Chondrocyte (in vitro differentiated cells): ENCODE results near the gene BMP5. TPM values are rescaled to one million over a fixed set of nuclear protein-coding genes. Genes with fewer than 3 reads are reported as not detected.

Experiments used
- DNase-seq: peaks from one replicate; pipeline ENCODE4 v3.0.0; 2021; ENCODE audit warnings: mixed read lengths, low spot score
- H3K27ac Mint-ChIP-seq: one replicate; pipeline ENCODE4 v1.8.0; 2021; ENCODE audit warnings: mild to moderate bottlenecking, moderate library complexity, mixed read lengths; ENCODE audit not compliant: unreplicated experiment
- H3K27me3 Mint-ChIP-seq: 2 replicates; pipeline ENCODE4 v1.8.0; 2021; ENCODE audit warnings: low read depth, mixed read lengths
- H3K36me3 Mint-ChIP-seq: 2 replicates; pipeline ENCODE4 v1.8.0; 2021; ENCODE audit warnings: low read depth, mixed read lengths
- H3K4me1 Mint-ChIP-seq: 2 replicates; pipeline ENCODE4 v1.8.0; 2021; ENCODE audit warnings: low read depth, mild to moderate bottlenecking, mixed read lengths
- H3K4me3 Mint-ChIP-seq: one replicate; pipeline ENCODE4 v1.8.0; 2021; ENCODE audit warnings: mild to moderate bottlenecking, moderate library complexity, mixed read lengths; ENCODE audit not compliant: unreplicated experiment
- H3K9me3 Mint-ChIP-seq: 2 replicates; pipeline ENCODE4 v1.8.0; 2021; ENCODE audit warnings: low read depth, mixed read lengths
- total RNA-seq: library from RNA; stranded (reverse); gene quantifications from 3 replicates; pipeline ENCODE4 v1.2.1, GENCODE V29; 2021
- TF ChIP-seq, protein P1 (sequence below): fragments of 200-600 bp; sonication (generic); IDR thresholded peaks from 2 replicates; pipeline ENCODE4 v1.5.0; 2021; ENCODE audit warnings: antibody characterized with exemption, mild to moderate bottlenecking, moderate library complexity

The BMP5 gene
- total RNA-seq, 1 donor from 2014 or later, result not detected

DNA sequence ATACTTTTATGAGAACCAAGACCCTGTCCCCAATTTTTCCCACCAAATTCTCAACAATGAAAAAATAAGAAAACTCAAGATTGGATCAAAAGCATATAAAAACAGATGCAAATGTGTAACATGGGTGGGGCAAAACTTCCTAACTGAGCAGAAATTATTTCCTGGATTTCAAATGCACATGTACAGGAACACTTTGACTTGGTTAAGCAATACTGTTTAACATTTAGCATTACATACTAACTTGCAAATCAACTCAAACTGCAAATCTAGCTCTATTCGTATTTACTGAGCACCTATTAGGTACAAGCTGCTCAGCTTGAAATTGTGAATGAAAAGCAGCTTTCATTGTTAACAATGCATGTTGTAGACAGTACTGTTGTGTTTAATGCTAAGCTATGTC lies 40.2 kb downstream of the BMP5 start:
- DNase-seq, result no peak
- H3K4me3 Mint-ChIP-seq, result no peak overlapping the region
- H3K9me3 Mint-ChIP-seq, result no peaks in the 10 kb centered on the region
- peaks cover 2% of the 10 kb centered on the region for H3K4me1 Mint-ChIP-seq
- no peak overlapping the region for H3K27ac Mint-ChIP-seq
- H3K27me3 Mint-ChIP-seq, result no peaks in the 10 kb centered on the region
- TF ChIP-seq, protein P1, sequence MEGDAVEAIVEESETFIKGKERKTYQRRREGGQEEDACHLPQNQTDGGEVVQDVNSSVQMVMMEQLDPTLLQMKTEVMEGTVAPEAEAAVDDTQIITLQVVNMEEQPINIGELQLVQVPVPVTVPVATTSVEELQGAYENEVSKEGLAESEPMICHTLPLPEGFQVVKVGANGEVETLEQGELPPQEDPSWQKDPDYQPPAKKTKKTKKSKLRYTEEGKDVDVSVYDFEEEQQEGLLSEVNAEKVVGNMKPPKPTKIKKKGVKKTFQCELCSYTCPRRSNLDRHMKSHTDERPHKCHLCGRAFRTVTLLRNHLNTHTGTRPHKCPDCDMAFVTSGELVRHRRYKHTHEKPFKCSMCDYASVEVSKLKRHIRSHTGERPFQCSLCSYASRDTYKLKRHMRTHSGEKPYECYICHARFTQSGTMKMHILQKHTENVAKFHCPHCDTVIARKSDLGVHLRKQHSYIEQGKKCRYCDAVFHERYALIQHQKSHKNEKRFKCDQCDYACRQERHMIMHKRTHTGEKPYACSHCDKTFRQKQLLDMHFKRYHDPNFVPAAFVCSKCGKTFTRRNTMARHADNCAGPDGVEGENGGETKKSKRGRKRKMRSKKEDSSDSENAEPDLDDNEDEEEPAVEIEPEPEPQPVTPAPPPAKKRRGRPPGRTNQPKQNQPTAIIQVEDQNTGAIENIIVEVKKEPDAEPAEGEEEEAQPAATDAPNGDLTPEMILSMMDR, result no peak
- H3K36me3 Mint-ChIP-seq, result no peaks in the 10 kb centered on the region

DNA sequence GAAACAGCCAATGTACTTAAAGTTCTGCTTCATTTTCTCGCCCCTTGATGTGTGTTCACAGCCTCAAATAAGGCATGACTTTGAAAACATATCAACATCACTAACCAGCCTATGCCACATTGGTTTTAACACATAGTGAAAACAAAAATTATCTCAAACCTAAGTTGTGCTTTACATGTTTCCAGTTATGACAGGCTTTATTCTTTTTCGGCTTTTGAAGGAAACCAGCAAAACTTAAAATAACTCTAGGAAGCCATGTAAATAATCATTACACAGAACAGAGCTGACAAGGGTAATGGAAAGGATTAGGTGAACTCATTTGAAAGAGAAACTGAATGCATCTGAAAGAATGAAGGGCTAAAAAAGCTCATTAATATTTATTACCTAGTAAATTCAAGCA lies 42.1 kb downstream of the BMP5 start:
- Mint-ChIP-seq H3K27ac (no peak overlapping the region), H3K36me3 (no peaks in the 10 kb centered on the region), H3K4me3 (no peak overlapping the region), H3K27me3 (no peaks in the 10 kb centered on the region), H3K4me1 (peaks cover 2% of the 10 kb centered on the region), H3K9me3 (no peaks in the 10 kb centered on the region)
- no peak for DNase-seq
- TF ChIP-seq, protein P1, result no peak

DNA sequence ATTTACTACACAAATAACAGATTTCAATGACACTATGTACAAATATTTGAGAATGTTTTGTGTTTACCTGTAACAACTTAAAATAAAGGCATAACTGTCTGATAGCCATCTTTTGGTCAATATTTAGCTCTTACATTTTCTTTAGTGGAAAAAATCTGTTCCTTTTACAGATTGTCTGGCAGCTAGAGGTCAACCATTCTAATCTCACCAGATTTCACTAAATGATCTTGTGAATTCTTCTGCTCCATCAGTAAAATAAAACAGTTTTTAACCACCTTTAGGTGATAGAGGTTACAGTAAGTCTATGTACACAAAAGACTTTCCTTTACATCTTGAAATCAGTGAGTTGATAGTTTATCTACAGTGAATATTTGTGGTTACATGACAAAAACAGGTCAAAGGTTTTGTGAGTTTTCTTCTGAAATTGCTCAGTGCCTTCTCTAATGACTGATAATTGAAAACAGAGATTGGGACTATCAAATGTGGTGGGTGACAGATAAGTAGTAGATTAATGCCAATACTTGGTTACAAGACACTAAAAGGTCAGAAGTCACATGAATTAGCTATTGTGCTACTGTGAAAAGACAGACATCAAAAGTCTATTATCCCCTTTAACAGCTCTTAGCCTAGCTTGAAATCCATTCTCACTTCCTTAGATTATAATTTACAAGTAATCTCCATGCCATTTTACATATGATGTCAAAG lies 47.4 kb downstream of the BMP5 start:
- Mint-ChIP-seq H3K4me3 (no peak overlapping the region), H3K27ac (no peak overlapping the region), H3K9me3 (no peaks in the 10 kb centered on the region), H3K27me3 (no peaks in the 10 kb centered on the region), H3K4me1 (peaks cover 5% of the 10 kb centered on the region), H3K36me3 (no peaks in the 10 kb centered on the region)
- TF ChIP-seq, protein P1, result no peak
- DNase-seq, result no peak

DNA sequence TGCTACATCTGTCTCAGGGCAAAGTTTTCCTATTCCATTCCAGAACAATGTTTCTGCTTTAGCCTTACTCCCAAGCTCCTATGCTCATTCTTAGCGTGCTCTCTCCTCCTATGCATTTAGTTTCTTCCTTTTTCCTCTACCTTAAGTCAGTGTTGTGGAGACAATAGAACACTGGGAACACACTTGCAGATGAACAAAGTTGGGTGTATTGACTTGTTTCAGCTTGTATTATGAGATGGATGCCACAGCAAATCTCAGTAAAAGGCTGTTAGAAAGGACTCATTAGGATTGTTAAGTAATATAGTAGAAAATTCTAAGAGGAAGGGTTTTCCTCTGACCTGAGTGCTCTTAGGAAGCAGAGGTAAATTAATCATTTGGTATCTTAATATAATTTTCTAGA lies 48.4 kb downstream of the BMP5 start:
- TF ChIP-seq, protein P1, result no peak
- H3K36me3 Mint-ChIP-seq, result no peaks in the 10 kb centered on the region
- no peak overlapping the region for H3K4me3 Mint-ChIP-seq
- no peaks in the 10 kb centered on the region for H3K27me3 Mint-ChIP-seq
- peaks cover 5% of the 10 kb centered on the region for H3K4me1 Mint-ChIP-seq
- no peak for DNase-seq
- no peak overlapping the region for H3K27ac Mint-ChIP-seq
- H3K9me3 Mint-ChIP-seq, result no peaks in the 10 kb centered on the region

DNA sequence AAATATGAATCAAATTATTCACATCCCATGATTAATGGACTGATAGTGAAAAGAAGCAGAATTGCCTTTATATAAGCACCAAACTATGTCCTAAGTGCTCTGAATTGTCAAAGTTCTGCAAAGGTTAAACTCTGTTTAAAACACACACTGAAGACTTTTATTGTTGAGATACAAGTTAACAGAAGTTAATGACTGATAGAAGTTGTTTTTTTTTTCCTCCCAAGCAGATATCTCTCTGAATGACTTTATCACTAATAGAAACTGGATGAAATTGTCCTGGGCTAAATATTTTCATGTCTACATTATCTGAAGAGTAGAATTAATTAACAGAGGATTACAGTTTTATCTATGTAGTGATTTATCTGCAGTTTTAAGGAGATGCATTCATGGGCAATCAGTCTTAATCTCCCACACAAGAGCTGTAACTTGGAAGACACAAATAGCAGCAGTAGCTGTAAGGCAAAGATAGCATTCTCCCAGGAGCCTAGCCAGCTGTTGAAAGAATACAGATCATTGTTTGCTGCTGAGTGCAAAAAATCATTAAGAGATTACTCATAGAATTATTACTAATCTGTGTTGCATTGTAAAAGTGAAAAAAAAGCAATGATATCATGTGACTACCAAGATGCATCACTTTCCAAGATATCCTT lies 49.9 kb downstream of the BMP5 start:
- no peaks in the 10 kb centered on the region for H3K27me3 Mint-ChIP-seq
- no peaks in the 10 kb centered on the region for H3K36me3 Mint-ChIP-seq
- peaks cover 5% of the 10 kb centered on the region for H3K4me1 Mint-ChIP-seq
- no peak for DNase-seq
- no peaks in the 10 kb centered on the region for H3K9me3 Mint-ChIP-seq
- no peak overlapping the region for H3K4me3 Mint-ChIP-seq
- H3K27ac Mint-ChIP-seq, result no peak overlapping the region
- TF ChIP-seq, protein P1, result no peak
